ENCODE measurements around the gene PTPRF.

DNA sequence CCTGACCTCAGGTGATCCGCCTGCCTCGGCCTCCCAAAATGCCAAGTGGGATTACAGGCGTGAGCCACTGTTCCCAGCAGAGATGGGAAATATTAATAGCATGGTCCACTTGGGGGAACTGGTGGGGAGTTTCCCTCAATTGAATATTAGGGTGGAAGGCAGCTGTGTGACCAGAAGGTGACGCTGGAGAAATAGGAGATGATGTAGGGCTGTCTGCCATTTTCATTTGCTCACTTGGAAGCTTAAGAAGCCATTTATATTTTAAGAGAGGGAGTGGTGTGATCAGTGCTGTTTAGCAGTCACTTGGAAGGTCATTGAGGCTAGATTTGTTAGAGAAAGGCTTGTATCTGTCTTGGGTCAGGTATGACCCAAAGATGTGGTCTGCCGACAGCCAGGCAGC lies 139.2 kb downstream of the PTPRF start:
- TF ChIP-seq, protein P1, sequence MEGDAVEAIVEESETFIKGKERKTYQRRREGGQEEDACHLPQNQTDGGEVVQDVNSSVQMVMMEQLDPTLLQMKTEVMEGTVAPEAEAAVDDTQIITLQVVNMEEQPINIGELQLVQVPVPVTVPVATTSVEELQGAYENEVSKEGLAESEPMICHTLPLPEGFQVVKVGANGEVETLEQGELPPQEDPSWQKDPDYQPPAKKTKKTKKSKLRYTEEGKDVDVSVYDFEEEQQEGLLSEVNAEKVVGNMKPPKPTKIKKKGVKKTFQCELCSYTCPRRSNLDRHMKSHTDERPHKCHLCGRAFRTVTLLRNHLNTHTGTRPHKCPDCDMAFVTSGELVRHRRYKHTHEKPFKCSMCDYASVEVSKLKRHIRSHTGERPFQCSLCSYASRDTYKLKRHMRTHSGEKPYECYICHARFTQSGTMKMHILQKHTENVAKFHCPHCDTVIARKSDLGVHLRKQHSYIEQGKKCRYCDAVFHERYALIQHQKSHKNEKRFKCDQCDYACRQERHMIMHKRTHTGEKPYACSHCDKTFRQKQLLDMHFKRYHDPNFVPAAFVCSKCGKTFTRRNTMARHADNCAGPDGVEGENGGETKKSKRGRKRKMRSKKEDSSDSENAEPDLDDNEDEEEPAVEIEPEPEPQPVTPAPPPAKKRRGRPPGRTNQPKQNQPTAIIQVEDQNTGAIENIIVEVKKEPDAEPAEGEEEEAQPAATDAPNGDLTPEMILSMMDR (IDR thresholded peaks at IDR 0.05; ENCODE audit: borderline replicate concordance, extremely low read depth, low read length, poor library complexity, severe bottlenecking): no peak
- TF ChIP-seq EZH2 (IDR thresholded peaks at IDR 0.05; ENCODE audit: borderline replicate concordance, low read depth, low read length, severe bottlenecking): no peak
